Ramos (cell line): ENCODE results near the gene POU6F2.
"Not testable (repeated sequence)": the region's sequence is repeated elsewhere in the genome, so short reads cannot be mapped to it uniquely, and the experiment has no call there.

Source experiments
- in situ Hi-C: fragments of 300-500 bp; cut with MboI; formaldehyde crosslinking; loops from one replicate; pipeline ENCODE4 v1.14.3; 2022; ENCODE audit warnings: low sequenced_read_pairs; ENCODE audit not compliant: unreplicated experiment

POU6F2 gene

GRCh38 chr7:39164887-39165286 is 187.2 kb downstream of the POU6F2 start:
- in situ Hi-C loops: no loop called here

DNA sequence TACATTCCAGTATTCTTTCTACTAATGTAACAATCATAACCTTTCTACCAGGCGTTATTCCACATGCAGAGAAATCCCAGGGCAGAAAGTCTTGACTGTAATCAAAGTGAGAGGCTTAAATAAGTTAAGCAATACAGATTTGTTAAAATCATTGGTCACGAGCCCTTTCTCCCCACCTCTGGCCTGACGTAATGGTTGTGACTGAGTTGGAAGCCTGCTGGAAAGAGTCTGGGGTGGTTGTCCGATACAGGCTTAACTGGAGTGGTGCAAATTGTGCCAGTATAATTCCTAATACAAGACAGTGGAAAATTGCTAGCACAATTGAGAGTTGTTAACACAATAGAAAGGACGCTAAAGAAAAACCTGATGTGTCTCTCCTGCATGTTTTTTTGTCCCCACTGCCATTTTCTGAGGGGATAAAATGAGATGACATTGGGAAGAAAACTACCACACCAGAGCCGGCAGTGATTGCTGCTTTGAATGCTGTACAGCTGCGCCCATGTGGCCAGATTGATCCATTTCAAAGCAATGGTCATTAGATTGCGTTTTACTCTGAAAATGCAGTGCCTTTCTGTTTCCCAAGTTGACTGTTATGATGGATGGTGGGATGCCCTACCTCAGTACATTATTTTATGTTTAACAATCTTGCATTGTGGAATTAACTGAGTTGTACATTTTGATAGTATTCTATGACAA is 190.8 kb downstream of the POU6F2 start:
- in situ Hi-C loops: no loop called here

- in situ Hi-C loops: no loop called here
Measured at GRCh38 chr7:39172137-39172536, 194.4 kb downstream of the POU6F2 start.

- in situ Hi-C loops: no loop called here
Measured at GRCh38 chr7:39181398-39181797, 203.7 kb downstream of the POU6F2 start.

- in situ Hi-C loops: no loop called here
Measured at GRCh38 chr7:39183796-39184195, 206.1 kb downstream of the POU6F2 start.

DNA sequence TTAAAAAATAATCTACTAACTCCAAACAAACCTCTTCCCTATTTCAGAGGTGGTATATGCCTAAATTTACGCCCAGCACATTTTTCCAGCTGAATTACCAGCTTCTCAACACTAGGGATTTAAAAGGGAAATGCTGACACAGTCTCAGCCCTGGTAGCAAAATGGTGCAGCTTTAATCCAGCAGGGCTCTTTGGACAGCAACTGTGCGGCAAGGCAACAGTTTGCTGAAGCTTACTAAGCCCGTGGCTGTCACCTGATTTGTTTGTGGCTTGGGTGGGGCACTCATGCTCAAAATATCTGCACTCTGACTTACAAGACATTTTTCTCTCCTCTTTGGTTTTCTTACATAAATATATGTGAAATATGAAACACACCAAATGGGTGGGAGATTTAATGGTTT is 206.7 kb downstream of the POU6F2 start:
- in situ Hi-C loops: no loop called here

- in situ Hi-C loops: no loop called here
Measured at GRCh38 chr7:39186131-39186530, 208.4 kb downstream of the POU6F2 start.

DNA sequence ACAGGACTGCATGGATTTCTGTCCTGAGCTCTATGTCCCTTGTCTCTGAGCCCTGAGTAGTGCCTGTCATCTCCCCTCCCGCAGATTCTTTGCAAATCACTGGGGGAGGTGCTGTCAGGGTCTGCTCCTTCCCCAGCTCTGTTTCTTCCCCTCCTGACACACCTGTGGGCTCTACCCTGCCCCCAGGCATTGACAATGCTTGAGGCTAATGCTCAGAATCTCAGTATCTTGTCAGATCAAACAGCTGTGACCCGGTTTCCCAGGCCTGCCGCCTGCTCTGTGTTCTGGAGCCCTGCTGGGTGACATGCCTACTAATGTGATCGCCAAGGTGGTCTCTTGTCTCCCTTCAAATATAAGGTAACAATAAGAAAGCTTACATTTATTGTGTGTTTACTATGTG is 209.0 kb downstream of the POU6F2 start:
- in situ Hi-C loops: no loop called here

- in situ Hi-C loops: no loop called here
Measured at GRCh38 chr7:39187130-39187529, 209.4 kb downstream of the POU6F2 start.

DNA sequence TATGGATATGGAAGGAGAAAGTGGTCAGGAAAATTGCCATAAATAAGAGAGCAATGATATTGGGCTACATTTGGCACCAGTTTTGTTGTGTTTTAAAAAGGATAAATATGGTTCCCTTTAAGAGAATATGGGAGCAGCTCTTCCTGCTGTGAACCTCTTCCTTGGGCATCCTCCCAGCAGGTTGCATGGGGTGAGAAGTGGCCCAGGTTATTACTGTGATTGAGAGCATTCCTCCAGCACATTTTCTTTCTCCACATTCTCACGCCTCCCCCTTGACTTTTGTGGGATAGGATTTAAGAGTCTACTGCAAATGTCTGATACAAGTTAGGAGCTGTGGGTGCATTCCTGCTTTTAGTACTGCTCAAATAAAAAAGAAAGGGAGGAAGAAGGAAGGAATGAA is 214.8 kb downstream of the POU6F2 start:
- in situ Hi-C loops: no loop called here

- in situ Hi-C loops: not testable (repeated sequence)
Measured at GRCh38 chr7:39194388-39194787, 216.7 kb downstream of the POU6F2 start.

GRCh38 chr7:39195967-39196366 is 218.3 kb downstream of the POU6F2 start:
- in situ Hi-C loops: no loop called here

GRCh38 chr7:39197831-39198230 is 220.1 kb downstream of the POU6F2 start:
- in situ Hi-C loops: no loop called here

DNA sequence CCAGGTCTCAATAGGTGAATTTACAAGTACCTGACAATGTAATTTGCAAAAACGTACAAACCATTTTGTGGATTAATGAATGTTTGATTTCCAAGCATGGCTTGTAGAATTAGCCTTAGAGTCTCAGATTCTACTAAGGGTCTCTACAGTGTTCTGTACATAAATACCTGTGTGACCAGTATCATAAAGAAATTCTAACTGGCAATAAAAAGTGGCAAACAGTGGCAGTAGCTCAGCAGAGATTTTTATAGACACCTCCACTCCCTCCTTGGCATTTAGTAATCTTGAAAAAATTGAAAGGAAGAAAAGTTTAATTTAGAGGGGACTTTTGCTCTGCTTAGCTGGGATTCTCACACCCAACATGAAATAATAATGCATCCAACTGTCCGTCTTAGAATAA is 220.8 kb downstream of the POU6F2 start:
- in situ Hi-C loops: no loop called here

DNA sequence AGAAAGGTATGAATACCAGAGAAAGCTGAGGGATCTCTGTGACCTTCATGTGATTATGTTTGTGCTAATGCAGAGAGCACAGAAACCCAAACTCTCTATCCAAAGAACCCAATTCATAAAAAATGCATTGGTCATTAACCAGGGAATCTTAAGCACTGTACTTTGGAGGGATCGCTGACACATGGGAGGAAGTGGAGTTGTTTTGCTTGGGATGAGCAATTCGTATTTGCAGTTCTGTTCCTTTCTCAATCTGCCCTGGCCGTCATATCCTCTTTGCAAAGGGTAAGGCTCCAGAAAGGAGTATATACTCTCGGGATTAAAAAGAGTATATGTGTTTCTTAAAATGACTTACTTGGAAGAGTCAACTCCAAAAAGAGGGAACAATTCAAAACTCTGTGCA is 221.3 kb downstream of the POU6F2 start:
- in situ Hi-C loops: no loop called here

GRCh38 chr7:39199951-39200350 is 222.2 kb downstream of the POU6F2 start:
- in situ Hi-C loops: no loop called here

DNA sequence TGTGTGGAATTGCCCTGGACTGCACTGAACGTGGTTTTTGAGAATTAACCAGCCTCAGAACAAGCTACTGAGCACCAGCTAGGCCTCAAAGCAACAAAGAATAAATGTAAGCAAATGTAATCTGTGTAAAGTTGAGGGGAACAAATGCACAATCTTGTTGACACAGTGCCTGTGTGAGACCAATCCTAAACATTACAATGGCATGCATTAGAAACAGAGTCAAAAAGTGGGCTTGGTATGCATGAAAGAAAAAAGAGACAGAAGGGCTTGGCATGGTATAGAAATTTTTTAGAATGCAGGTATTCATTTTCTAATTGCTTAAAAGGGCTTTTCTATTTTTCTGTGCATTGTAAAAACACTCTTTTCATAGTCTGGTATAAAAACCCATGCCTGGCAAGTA is 224.3 kb downstream of the POU6F2 start:
- in situ Hi-C loops: no loop called here

- in situ Hi-C loops: no loop called here
Measured at GRCh38 chr7:39210362-39210761, 232.7 kb downstream of the POU6F2 start.

DNA sequence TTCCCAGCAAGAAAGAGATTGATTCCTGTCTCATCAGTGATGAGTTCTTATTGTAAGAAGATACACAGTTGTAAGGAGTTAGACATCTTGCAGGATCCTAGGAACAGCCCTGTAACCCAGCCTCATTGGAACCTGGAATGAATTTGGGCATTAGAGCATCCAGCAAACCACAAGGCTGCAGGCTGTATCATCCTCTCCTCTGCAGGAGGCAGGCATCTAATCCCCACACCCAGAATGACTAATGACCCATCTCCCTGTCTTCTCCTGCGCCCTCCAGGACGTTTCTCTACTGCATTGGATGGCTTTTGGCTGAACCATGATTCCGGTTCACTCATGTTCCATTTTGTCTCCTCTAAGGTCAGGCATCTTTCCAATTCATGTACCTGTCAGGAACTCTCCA is 233.9 kb downstream of the POU6F2 start:
- in situ Hi-C loops: no loop called here

- in situ Hi-C loops: no loop called here
Measured at GRCh38 chr7:39212876-39213275, 235.2 kb downstream of the POU6F2 start.

DNA sequence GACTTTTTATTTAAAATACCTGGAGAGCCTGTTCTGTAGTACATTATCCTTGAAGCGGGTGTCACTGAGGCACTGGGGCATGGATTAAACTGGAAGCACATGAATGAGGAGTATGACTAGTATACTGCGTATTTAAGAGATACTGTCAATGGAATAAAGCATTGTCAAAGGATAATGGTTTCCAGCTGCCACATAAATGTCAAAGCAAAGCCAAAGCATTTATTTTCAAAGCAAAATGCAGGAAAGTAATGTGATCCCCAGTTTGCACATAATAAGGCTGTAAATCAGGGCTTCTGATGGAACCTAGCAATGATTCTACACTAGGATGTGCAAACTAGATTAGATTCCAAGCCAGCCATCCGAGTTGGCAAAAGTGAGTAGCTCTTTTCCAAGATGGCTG is 240.1 kb downstream of the POU6F2 start:
- in situ Hi-C loops: no loop called here

DNA sequence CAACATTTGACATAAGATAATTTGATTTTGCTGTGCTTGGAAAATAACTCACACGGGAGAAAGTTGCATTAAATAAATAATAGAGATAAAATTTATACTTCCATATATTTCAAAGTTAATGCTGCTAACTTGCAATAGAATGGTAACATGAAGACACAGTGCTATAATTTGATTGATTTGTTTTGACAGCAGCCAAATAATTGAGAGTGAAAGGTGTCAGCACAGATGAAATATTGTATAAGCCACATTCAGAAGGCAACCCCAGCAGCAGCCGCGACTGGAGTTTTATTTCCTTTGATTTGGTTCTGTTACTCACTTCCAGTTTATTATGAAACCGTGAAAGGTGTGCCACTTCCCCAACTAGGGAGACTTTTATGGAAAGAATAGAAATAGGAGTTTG is 242.2 kb downstream of the POU6F2 start:
- in situ Hi-C loops: no loop called here

GRCh38 chr7:39221901-39222300 is 244.2 kb downstream of the POU6F2 start:
- in situ Hi-C loops: no loop called here
